Activated CD4-positive, alpha-beta T cell treated with anti-CD3 and anti-CD28 coated beads for 4 hours (primary cell): ENCODE measurements around the gene GIPC1.
"Not testable (repeated sequence)": the region's sequence is repeated elsewhere in the genome, so short reads cannot be mapped to it uniquely, and the experiment has no call there.

Experiments used
- DNase-seq, 2 donors: peaks; one replicate each; pipeline ENCODE4 v3.0.0-alpha.2; 2020

The GIPC1 gene

DNA sequence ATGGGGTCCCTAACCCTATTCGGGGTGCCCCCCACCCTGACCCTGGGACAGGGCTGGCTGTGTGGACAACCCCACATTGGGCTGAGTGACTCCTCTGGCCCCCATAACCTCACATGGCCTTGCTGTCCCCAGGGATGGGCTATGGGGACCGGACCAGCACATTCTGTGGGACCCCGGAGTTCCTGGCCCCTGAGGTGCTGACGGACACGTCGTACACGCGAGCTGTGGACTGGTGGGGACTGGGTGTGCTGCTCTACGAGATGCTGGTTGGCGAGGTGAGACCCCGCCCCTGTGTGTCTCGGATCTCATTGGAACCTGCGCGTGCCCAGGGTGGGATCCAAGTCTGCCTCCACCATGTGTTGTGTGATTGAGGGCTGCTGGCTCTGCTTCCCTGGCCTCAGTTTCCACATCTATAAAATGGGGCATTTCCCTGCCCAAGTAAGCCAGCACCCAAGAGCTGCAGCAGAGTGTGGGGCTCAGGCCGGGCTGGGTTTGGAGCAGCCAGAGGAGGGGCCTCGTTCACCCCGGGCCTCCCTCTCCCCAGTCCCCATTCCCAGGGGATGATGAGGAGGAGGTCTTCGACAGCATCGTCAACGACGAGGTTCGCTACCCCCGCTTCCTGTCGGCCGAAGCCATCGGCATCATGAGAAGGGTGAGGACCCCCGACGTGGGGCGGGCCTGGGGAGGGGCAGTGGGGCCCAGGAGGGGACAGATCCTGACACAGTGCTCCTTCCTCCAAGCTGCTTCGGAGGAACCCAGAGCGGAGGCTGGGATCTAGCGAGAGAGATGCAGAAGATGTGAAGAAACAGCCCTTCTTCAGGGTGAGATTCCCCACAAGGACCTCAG is 25.7 kb downstream of the GIPC1 start:
- no peak for DNase-seq

DNA sequence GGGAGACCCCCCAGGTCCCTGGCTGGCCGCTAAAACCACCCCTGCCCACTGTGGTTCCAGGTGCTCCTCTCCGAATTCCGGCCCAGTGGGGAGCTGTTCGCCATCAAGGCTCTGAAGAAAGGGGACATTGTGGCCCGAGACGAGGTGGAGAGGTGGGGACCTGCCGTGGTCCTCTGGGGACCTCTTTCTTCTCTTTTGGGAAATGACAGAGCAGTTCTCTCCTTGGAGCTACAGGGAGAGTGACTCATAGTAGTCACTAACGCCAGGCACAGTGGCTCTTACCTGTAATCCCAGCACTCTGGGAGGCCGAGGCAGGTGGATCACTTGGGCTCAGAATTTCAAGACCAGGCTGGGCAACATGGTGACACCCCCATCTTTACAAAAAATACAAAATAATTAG is 28.1 kb downstream of the GIPC1 start:
- DNase-seq, result no peak

DNA sequence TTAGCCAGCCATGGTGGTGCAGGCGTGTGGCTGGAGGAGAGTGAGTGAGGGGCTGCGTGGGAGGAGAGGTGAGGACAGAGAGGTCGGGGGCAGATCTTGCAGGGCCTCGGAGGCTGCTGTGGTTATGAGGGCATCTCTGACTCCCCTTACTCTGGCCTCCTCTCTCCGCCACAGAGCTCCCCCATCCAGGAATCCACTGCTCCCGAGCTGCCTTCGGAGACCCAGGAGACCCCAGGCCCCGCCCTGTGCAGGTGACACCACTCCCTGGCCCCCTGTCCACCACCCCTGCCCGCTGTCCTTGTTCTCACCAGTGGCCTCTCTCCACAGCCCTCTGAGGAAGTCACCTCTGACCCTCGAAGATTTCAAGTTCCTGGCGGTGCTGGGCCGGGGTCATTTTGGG is 28.5 kb downstream of the GIPC1 start:
- DNase-seq, result no peak

DNA sequence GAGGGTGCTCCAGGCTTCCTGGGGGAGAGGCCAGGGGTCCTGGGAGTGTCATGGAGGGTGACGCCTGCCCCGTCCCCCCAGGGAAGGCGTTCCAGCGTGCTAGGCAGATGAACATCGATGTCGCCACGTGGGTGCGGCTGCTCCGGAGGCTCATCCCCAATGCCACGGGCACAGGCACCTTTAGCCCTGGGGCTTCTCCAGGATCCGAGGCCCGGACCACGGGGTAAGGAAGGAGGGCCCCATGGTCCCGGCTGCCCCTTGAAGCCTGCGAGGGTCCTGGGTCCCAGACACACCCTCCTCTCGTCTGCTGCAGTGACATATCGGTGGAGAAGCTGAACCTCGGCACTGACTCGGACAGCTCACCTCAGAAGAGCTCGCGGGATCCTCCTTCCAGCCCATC is 32.2 kb downstream of the GIPC1 start:
- DNase-seq, result no peak

DNA sequence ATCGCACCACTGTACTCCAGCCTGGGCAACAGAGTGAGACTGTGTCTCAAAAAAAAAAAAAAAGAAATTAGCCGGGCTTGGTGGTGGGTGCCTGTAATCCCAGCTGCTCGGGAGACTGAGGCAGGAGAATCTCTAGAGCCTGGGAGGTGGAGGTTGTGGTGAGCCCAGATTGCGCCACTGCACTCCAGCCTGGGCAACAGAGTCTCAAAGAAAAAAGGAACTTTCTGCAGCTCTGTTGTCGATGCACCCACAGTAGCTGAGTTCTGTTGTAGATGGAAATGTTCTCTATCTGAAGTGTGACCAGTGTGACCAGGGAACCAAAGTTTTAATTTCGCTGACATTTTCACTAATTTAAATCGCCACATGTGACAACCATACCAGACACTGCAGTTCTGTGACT is 33.5 kb downstream of the GIPC1 start:
- DNase-seq, result not testable (repeated sequence)

DNA sequence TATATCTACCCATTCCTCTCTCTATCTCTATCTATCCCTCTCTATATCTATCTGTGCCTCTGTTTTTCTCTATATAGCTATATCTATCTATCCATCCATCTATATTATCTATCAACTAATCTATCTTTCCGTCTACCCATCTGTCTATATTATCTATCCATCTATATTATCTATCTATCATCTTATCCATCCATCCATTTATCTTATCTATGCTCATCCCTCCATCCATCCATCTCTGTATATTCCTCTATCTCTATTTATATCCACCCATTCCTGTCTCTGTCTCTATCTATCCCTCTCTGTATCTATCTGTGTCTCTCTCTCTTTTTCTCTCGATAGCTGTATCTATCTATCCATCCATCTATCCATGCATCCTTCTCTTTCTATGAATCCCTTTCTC is 35.0 kb downstream of the GIPC1 start:
- no peak for DNase-seq

DNA sequence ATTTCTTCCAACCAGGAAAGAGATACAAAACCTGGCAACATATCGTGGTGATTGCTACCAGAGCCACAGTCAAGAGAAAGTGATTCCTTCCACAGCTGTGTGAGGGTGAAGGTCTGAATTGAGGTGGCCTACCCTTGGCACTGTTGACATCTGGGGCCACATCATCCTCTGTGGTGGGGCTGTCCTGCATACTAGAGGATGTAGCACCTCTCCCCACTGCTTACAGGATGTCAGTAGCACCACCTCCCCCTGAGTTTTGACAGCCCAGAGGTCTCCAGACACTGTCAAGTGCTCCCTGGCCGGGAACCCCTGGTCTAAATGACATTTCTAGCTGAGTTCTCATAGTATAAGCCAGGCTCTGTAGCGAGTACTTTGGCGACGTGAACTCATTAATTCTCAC is 36.2 kb downstream of the GIPC1 start:
- no peak for DNase-seq

DNA sequence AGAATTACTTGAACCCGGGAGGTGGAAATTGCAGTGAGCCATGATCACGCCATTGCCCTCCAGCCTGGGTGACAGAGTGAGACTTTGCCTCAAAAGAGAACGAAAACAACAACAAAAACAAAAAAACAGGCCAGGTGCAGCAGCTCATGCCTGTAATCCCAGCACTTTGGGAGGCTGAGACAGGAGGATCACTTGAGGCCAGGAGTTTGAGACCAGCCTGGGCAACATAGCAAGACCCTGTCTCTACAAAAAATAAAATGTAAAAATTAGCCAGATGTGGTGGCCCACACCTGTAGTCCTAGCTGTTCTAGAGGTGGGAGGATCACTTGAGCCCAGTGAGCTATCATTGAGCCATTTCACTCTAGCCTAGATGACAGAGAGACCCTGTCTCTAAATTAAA is 43.6 kb downstream of the GIPC1 start:
- DNase-seq, result not testable (repeated sequence)

DNA sequence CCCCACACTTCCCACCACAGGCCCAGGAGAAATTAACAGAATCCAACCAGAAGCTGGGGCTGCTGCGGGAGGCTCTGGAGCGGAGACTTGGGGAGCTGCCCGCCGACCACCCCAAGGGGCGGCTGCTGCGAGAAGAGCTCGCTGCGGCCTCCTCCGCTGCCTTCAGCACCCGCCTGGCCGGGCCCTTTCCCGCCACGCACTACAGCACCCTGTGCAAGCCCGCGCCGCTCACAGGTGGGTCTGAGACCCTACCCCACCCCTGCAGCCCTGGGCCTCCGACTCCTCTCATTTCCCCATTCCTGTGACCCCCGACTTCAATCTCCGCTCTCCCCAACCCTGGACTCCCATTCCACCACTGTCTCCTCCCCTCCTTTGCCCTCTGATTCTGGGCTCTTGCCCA is 45.1 kb downstream of the GIPC1 start:
- no peak for DNase-seq

DNA sequence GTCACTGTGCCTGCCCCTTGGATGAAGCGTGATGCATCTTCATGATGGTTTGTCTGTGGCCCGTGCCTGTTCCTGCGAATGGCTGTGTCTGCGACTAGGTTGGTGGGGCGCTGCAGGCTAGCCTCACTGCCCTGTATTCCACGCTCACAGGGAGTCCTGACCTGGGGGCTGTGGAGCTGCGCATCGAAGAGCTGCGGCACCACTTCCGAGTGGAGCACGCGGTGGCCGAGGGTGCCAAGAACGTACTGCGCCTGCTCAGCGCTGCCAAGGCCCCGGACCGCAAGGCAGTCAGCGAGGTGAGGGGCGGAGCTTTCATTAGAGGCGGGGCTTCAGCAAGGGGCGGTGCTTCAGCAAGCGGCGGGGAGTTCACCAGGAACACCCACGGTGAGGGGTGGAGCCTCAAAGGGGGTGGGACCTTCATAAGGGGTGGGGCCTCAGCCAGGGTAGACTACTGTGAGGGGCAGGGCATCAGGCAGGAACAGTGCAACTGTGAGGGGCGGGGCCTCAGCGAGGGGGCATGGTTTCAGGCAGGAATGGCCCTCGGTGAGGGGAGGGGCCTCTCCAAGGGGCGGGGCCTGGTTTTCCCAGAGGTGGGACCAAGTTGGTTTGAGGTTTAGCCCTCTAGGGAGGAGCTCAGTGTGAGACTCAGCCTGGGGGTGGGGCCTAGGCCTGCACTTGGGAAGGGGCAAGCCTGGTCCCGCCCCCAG is 45.6 kb downstream of the GIPC1 start:
- peak; percentile 41 for DNase-seq

DNA sequence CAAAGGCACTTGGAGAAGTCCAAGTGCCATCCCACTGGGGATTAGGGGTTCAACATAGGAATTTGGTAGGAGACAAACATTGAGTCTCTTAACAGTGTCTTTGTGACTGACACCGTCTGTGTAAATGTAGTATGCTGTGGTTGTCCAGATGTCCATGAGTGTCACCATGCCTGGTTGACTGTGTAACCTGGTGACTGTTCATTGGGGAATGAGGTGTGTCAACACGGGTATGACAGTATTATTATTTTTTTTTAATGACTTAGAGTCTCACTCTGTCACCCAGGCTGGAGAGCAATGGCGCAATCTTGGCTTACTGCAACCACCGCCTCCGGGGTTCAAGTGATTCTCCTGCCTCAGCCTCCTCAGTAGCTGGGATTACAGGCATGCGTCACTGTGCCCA is 46.6 kb downstream of the GIPC1 start:
- no peak for DNase-seq

DNA sequence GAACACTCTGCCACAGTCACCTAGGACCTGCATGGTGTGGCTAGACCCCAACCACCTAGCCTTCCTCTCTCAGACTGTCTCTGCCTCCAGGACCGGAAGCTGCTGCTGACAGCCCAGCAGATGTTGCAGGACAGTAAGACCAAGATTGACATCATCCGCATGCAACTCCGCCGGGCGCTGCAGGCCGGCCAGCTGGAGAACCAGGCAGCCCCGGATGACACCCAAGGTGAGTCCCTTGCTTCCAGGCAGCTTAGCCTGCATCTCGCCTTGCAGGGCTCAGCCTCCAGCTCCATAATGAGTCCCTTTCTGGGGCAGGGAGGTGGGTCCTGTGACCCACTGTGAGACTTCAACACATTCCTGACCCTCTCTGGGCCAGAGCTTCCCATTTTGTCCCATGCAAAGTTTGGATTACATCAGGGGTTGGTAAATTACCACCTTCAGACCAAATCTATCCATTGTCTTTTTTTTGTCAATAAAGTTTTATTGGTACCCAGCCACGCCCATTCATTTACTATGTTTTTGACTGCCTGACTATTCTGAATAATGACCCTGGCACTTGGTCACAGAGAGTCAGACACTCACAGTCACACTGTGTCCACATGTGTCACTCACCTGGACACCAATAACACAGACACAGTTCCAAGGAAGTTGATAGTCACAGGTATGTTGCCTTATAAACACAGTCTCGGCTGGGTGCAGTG is 49.4 kb downstream of the GIPC1 start:
- no peak for DNase-seq

DNA sequence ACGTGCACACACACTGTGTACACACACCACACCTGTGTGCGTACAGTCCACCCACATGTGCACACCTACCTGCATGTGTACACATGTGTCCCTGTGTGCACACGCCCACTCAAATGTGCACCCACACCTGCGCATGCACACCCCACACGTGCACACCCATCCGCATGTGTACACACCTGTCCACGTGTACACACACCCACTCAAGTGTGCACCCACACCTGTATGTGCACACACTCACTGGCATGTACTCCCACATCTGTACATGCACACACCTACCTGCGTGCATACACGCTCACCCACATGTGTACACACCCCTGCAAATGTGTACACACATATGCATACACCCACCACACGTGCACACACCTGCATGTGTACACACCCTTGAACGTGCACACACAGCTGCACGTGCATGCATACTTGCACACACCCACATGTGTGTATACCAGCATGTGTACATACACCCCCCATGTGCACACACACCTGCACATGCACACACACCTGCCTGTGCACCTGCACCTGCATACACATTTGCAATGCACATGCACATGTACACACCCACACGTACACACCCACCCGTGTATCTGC is 52.2 kb downstream of the GIPC1 start:
- no peak for DNase-seq

DNA sequence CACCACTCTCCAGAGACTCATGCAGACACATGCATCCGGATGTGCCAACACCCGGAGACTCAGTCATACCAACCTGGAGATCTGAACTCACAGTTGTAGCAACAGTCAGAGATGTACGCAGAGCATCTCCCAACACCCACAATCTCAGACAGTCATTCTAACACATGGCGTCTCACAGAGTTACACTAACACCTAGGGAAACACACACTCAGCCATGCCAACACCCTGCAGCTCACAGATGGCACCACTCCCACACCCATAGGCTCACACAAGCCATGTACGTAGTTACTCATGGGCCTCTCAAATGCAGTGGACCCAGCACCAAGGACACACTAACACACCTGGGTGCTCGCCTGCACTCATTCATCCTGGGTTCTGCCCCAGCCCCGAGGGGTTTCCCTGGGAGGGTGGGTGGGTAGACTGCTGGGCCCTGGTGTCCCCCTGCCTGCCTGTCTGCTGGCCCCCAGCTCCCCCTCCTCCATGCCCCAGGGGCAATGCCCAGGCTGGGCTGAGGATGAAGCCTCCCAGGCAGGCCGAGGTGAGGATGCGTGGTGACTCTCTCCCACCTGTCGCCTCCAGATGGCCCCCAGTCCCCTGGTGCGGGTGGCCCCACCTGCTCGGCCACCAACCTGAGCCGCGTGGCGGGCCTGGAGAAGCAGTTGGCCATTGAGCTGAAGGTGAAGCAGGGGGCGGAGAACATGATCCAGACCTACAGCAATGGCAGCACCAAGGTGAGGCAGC is 52.9 kb downstream of the GIPC1 start:
- DNase-seq, result no peak

DNA sequence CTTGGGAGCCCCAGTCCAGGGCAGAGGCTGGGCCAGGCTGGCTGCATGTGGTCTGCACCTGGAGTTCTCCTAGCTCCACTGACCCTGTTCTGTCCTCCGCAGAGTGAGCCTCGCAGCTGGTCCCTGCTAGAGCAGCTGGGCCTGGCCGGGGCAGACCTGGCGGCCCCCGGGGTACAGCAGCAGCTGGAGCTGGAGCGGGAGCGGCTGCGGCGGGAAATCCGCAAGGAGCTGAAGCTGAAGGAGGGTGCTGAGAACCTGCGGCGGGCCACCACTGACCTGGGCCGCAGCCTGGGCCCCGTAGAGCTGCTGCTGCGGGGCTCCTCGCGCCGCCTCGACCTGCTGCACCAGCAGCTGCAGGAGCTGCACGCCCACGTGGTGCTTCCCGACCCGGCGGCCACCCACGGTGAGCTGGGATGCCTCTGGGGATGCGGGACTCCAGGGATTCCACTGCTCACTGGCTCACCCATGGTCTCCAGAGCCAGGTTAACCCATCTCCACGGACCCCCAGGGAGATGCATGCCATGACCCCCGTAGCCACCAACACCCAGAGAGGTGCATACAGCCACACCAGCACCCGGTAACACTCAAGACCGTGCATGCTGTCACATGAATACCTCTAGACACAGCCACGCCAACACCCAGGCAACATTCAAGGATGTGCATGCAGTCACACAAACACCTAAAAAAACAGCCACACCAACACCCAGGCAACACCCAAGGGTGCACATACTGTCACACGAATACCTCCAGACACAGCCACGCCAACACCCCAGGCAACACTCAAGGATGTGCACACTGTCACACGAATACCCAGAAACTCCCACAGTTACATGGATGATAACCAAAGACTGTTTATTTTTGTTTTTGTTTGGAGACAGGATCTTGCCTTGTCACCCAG is 54.6 kb downstream of the GIPC1 start:
- DNase-seq, result no peak

DNA sequence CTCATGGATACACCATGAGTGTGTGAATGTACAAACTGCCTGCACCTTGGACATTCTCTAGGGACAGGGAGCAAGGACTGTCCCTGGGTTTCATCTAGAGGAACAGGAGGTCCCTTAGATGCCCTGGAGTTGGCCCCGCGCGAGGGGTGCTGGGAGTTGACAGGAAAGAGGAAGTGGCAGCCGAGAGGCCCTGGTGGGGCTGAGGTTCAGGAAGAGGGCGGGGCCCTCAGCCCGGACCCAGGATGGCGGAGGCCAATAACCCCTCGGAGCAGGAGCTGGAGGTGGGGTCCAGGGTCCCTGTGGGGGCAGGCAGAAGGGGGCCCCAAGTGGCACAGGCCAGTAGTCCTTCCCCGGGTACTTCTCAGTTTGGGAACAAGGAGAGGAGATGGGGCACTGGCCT is 55.9 kb downstream of the GIPC1 start:
- peak; percentile 67 to 71 for DNase-seq

DNA sequence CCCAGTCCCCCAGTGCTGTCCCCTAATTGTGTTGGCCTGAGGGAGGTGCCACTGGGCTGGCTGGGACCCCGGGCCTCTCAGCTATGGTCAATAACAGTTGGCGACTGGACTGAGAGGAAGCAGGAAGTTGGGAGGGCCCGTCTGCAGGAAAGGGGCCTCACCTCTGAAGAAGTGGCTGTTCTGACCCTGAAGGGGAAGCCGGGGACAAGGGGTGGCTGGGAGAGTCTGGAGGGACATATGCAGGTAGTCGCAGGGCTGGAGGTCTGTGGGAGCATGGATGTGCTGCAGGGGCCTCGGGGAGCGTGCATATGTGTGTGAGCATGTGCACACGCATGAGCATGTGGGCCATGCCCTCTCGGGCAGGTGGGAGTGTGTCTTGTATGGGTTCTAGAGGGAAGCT is 56.9 kb downstream of the GIPC1 start:
- DNase-seq, result no peak

DNA sequence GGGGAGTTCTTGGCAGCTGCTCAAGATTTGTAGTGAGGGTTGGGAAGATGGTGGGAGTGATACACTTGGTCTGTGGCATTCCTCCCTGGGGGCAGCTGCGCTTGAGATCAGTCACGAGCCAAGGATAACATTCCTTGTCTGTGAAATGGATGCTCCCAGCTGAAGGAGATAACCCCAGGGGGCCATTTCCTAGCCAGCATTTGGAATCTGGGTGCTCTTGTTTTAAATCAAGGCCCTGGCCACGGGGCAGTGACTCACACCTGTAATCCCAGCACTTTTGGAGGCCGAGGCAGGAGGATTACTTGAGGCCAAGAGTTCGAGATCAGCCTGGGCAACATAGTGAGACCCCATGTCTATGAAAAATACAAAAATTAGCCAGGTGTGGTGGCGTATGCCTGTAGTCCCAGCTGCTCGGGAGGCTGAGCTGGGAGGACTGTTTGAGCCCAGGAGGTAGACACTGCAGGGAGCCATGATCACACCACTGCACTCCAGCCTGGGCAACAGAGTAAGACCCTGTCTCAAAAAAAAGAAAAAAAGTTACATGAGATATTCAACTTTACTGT is 58.3 kb downstream of the GIPC1 start:
- no peak for DNase-seq

DNA sequence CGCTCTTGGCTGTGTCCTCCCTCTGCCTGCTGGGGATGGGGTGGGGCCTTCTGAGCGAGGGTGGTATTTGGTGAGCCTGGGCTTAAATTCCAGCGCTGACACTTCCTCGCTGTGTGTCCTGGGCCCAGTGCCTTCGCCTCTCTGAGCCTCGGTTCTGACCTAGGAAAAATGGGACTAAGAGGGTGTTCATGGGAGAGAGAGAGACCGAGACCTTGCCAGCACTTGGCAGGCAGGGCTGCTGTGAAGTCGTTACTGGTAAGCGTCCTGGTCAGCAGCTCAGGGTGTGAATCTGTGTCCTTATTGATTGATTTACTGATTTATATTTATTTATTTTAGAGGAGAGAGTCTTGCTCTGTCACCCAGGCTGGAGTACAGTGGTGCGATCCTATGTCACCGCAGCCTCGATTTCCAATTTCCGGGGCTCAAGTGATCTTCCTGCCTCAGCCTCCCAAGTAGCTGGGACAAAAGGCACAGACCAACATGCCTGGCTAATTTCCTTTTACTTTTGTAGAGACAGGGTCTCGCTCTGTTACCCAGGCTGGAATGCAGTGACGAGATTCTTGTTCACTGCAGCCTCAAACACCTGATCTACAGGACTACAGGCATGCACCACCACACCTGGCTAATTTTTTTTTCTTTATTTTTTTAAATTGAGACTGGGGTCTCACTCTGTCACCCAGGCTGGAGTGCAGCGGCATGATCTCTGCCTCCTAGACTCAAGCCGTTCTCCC is 60.4 kb downstream of the GIPC1 start:
- DNase-seq, result no peak

DNA sequence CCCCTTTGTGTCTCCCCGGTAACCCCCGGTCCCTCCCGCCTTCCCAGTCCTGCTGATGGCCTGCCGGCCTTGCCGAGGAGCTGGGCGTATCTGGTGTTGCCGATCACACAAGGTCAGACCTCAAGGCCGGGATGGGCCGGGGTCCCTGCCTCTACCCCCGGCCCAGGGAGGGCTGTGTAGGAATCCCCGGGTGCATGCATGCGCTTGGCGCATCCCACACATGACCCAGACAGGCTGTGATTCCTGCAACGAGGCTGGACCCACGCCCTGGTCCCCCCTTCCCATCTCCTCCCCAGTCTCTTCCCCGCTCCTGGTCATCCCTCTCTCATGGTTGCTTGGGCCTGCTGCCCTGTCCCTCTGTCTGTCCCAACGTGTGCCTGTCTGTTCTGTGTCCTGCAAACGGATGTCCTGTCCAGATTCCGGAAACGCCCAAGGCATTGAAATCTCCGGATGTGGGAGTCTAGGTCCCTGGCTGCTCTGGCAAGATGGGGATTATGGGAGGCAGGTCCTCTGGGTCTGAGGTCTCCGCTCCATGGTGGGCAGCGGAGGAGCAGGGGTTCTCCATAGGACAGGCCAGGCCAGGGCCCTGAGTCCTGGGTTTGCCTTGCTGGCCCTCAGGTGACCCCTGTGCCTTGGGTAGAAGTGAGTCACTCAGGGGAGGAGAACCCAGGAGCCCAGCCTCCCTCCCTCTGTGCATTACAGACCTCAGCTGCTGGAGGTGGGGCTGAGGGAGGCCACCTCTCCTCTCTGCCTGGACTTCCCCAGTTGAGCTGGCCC is 61.2 kb downstream of the GIPC1 start:
- DNase-seq, result peak in 1 of 2 donors; percentile 39
